ENCODE measurements around the gene SCRT2.

DNA sequence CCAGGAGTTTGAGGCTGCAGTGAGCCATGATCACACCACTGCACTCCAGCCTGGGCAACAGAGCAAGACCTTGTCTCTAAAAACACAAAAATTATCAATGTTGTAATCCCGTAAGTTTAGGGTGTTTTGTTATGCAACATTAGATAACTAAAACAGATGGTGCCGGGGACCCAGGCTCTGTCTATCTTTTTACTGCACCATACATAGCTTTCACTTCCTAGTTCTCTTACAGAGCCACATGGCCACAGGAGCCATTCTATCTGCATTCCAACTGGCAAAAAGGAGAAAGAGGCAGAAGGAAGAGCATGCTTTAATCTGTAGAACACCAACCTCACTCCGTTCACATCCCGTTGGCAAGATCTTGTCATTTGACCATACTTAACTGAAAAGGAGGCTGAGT is 60.1 kb downstream of the SCRT2 start:
- TF ChIP-seq, protein P1, sequence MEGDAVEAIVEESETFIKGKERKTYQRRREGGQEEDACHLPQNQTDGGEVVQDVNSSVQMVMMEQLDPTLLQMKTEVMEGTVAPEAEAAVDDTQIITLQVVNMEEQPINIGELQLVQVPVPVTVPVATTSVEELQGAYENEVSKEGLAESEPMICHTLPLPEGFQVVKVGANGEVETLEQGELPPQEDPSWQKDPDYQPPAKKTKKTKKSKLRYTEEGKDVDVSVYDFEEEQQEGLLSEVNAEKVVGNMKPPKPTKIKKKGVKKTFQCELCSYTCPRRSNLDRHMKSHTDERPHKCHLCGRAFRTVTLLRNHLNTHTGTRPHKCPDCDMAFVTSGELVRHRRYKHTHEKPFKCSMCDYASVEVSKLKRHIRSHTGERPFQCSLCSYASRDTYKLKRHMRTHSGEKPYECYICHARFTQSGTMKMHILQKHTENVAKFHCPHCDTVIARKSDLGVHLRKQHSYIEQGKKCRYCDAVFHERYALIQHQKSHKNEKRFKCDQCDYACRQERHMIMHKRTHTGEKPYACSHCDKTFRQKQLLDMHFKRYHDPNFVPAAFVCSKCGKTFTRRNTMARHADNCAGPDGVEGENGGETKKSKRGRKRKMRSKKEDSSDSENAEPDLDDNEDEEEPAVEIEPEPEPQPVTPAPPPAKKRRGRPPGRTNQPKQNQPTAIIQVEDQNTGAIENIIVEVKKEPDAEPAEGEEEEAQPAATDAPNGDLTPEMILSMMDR (IDR thresholded peaks at IDR 0.05; ENCODE audit: low read length), result no peak
- TF ChIP-seq EZH2 (IDR thresholded peaks at IDR 0.05; ENCODE audit: borderline replicate concordance, low read length), result no peak

All from OCI-LY1 (cell line).